GM19025 (cell line): ENCODE measurements around the gene ST3GAL2.

Source experiments
- ATAC-seq: cut with Tn5 transposase; IDR thresholded peaks from one replicate; pipeline ENCODE4 v1.9.1; 2021; ENCODE audit warnings: mild to moderate bottlenecking, low read depth, moderate library complexity; ENCODE audit not compliant: unreplicated experiment

The ST3GAL2 gene

DNA sequence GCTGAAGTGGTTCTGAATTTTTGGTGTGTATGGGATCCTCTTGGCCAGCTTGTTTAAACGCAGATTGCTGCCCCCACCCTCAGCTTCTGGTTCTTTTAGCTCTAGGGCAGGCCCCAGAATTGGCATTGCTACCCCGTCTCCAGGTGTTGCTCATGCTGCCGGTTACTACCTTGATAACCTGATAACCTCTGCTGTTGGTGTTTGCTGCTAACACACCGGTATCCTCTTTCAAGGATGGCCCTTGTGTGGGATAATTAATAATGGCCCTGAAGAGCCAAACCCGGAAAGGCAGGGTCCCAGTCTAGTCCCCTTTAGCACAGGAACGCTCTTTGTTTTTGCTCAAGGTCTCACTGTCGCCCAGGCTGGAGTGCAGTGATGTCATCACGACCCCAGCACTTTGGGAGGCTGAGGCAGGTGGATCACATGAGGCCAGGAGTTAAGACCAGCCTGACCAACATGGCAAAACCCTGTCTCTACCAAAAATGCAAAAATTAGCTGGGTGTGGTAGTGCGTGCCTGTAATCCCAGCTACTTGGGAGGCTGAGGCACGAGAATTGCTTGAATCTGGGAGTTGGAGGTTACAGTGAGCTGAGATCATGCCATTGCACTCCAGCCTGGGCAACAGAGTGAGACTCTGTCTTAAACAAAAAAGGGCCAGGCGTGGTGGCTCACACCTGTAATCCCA is 1.3 kb upstream of the ST3GAL2 start:
- no peak for ATAC-seq

DNA sequence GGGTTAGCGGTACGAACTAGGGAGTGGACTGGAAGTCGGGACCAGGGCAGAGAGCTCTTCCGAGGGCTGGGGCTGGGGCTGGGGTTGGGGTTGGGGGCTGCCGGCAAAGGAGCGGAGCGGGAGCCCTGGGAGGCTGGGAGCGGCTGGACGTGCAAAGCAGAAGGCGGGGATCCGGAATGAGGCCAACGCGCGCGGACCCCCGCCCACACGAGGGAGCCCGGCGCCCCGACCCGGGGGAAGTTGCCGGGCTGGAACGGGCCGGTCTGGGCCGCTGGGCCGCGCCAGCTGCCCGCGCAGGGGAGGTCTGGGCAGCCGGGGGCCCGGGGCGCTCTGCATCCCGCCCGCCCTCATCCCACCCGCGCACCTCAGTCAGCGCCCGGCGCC is 323 bp downstream of the ST3GAL2 start:
- ATAC-seq, result no peak

DNA sequence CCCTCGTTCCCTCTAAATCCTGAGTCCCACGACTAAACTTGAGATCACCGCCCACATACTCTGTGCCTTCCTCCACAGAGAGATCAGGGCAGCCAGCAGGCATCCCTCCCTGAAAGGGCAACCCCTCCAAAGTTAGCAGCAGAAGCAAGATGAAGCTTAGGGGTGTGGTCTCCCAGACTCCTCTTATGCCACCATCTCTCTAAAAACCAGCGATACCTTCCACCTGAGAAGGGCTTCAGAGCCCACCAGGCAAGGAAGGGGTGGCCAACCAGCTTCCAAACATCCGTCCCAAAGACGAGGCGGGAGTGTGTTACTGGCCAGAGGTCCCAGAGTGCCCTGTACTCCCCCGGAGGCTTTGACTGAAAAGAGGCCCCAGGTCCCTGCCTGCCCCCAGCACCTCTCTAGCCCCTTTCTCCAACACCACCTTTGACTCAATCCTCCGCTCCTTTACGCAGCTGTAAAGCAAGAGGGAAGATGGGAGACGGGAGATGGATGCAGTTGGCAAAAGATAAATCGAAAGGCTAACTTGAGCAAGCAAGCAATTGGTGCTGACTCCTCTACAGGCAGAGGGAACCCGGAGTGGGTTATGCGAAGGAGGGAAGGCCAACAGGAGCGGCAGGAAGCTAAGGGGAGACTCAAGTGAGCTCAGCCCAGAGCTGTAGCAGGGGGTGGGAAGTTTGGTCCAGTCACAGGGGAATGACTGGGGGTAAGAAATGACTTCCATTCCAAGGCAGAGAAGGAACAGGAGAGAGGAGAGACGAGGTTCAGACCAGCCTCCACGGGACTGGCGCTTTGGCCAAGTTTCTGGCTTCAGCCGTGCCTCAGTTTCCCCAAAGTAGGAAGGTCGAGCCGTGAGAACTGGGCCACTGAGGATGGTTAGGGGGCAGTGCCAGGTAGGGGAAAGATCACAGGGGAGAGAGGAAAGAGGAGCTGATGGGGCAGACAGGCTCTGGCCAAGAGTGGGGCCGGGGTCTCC is 1.0 kb downstream of the ST3GAL2 start:
- no peak for ATAC-seq

DNA sequence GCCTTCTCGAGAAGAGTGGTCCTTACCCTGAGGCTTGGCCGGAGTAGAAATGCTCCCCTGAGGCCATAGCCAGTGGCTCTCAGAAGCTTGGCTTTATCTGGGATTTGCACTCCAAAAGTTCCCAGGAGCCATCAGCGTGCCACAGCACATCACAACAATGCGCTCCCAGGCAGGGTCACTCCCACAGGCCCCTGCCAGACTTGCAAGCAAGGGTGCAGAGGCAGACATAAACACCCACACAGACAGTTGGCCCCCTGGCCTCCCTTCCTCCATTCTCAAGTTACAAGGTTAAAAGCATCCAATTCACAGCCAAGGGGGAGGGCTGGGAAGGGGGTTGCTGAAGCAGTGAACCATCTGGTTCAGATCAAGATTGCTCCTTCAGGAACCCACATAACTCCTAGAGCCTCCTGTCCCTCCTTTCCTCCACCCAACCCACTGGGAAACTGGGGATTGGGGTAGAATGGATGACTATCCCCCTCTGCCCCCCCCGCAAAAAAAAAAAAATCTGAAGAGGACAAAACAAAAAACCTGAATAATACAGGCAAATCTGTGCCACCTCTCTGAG is 1.8 kb downstream of the ST3GAL2 start:
- no peak for ATAC-seq

DNA sequence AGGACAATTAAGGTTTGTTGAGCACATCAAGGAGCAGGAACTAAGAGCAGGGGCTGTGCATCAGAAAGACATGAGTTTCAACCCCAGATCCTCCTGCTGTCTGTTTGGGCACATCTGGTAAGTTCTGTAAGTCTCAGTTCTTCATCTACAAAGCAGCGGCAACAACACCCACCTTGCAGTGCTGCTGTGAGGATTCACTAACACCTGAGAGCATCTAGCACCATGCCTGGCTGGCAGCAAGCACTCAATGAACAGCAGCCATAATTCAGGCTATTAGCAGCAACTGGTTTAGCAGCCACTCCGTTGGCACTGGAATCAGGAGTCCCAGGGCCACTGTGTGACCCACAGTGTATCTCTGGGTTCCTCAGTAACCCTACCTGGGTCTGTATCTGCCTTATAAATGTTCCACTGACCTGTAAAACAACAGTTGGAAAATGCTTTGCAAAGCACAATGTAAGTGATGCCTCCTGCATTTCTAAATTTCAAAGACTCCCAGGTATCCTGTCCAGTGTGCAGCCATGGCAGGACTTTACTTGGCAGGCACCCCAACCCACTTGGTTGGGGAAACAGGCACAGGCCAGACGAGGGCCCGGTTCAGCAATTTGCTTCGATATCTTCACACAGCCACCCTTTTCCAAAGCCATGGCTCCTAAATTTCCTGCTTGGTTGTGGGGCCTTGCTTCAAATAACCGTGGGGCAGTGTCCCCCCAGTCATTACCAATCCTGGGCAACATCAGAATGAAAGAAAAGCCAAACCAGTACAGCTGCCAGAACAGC is 4.2 kb downstream of the ST3GAL2 start:
- no peak for ATAC-seq

- no peak for ATAC-seq
Measured at GRCh38 chr16:70433458-70434103, 5.3 kb downstream of the ST3GAL2 start.

DNA sequence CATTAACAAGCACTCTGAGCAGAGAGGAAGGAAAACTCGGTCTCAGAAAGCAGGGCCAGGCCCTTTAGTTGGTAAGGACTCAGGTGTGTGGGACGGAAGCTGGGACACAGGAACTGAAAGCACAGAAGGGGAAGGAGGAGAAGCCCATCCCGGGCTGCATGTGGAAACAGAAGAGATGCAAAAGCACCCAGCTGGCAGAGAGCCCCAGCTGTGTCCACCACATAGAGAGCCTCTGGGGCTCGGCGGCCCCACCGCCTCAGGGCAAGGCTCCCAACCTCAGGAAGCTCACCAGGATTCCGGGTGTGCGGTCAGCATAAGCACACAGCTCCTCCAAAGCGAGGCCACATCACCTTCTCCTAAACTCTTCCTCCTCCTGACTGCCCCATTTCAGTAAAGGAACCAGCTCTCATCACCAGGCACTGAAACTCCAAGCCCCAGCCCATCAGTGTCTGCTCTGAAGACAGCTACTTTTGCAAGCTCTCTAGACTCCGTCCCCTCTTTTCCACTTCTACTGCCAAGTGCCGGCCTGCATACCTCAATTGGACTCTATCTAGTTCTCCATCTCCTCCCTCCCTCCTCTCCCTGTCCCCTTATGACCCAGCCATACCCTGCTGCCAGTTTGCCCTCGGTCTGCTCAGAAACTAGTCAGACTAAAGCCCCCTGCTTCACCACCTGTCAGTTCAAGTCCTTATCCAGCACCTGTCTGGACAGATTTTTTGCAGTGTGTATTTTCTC is 6.0 kb downstream of the ST3GAL2 start:
- ATAC-seq, result no peak

GRCh38 chr16:70432356-70432722 is 6.6 kb downstream of the ST3GAL2 start:
- ATAC-seq, result no peak

GRCh38 chr16:70430667-70431536 is 8.0 kb downstream of the ST3GAL2 start:
- ATAC-seq, result peak; percentile 40

DNA sequence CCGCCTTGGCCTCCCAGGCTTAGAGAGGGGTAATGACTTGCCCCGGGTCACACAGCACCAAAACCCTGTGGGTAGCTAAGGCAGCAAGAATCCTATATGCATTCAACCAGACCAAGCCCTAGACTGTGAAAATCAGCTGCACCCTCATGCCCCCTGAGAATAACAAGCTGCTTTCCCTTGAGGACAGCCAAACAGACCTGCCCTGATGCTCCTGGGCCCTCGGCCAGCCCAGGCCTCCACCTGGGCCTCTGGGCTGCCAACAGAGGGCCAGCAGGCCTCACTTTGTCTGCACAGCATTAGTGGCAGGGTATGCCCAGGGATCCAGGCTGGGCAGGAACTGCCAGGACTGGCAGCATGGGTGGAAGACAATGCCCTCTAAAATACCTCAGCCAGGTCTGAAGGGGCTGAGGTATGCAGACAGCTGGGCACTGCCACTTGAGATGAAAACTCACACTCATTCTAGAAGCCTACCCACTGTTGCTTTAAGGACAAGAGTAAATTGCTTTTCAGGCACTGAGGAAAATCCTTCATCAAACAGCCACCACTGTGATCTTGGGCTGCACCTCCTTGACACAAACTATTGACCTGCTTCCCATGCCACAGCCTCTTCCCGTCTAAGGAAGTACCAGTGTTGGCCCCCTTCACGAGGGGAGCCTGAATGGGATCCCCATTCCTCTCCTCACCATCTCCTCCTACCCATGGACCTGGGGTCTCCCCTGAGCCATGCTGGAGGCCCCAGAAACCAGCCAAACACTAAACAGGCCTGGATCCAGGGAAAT is 8.8 kb downstream of the ST3GAL2 start:
- ATAC-seq, result no peak

- ATAC-seq, result peak; percentile 26
Measured at GRCh38 chr16:70428178-70428998, 10.5 kb downstream of the ST3GAL2 start.

DNA sequence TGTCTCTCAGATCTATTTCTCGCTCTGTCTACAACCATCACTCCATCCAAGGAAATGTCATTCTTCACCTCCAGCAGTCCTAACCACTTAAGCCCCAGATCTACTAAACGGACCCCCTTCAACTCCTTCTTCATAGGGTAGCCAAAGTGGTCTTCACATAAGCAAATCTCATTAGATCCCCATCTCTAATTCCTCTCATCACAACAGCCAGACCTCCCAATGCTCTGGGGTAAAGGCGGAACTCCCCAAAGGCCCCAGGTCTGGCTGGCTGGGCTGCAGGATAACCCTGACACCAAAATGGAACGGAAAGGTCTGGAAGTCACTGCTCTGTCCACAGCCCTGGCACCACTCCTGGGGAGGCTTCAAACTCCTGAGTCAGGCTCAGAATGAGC is 11.1 kb downstream of the ST3GAL2 start:
- no peak for ATAC-seq

GRCh38 chr16:70422543-70422942 is 16.4 kb downstream of the ST3GAL2 start:
- no peak for ATAC-seq

GRCh38 chr16:70421473-70422311 is 17.2 kb downstream of the ST3GAL2 start:
- no peak for ATAC-seq

GRCh38 chr16:70421014-70421413 is 17.9 kb downstream of the ST3GAL2 start:
- no peak for ATAC-seq
